Activated CD4-positive, alpha-beta T cell treated with anti-CD3 and anti-CD28 coated beads, Interleukin-2, amount 10 ng/mL, durations not matched to agents 24 days and 14 days (primary cell): ENCODE measurements around the gene ARSH. TPM values are rescaled to one million over a fixed set of nuclear protein-coding genes. Genes with fewer than 3 reads are reported as not detected.

Experiments used
- DNase-seq: peaks from one replicate; pipeline ENCODE4 v3.0.0; 2022
- H3K27ac Mint-ChIP-seq: one replicate; pipeline ENCODE4 v1.8.0; 2022; ENCODE audit warnings: mild to moderate bottlenecking, mixed read lengths
- H3K27me3 Mint-ChIP-seq: one replicate; pipeline ENCODE4 v1.8.0; 2022; ENCODE audit warnings: mixed read lengths
- H3K36me3 Mint-ChIP-seq: one replicate; pipeline ENCODE4 v1.8.0; 2022; ENCODE audit warnings: low read depth, mild to moderate bottlenecking, mixed read lengths
- H3K4me1 Mint-ChIP-seq: one replicate; pipeline ENCODE4 v1.8.0; 2021; ENCODE audit warnings: mixed read lengths
- H3K4me3 Mint-ChIP-seq: one replicate; pipeline ENCODE4 v1.8.0; 2022; ENCODE audit warnings: mild to moderate bottlenecking, moderate library complexity, mixed read lengths
- H3K9me3 Mint-ChIP-seq: one replicate; pipeline ENCODE4 v1.8.0; 2021; ENCODE audit warnings: mixed read lengths
- intact Hi-C: fragments of 100-400 bp; cut with micrococcal nuclease; formaldehyde crosslinking; loops from one replicate; pipeline ENCODE4 v1.15.1; 2023
- total RNA-seq: library from RNA; stranded (reverse); gene quantifications from 2 replicates; pipeline ENCODE4 v1.2.3, GENCODE V29; 2022

The ARSH gene
- total RNA-seq, 1 donor from 2014 or later, result not detected

GRCh38 chrX:3066555-3066954 is 60.2 kb downstream of the ARSH start:
- intact Hi-C loops, result no loop called here
- no peaks in the 10 kb centered on the region for H3K9me3 Mint-ChIP-seq
- DNase-seq, result no peak
- no peak overlapping the region for H3K27ac Mint-ChIP-seq
- H3K36me3 Mint-ChIP-seq, result no peaks in the 10 kb centered on the region
- H3K27me3 Mint-ChIP-seq, result no peaks in the 10 kb centered on the region
- no peaks in the 10 kb centered on the region for H3K4me1 Mint-ChIP-seq
- H3K4me3 Mint-ChIP-seq, result no peak overlapping the region

- intact Hi-C loops, result no loop called here
- no peaks in the 10 kb centered on the region for H3K4me1 Mint-ChIP-seq
- no peak for DNase-seq
Measured at GRCh38 chrX:3075959-3076358, 69.6 kb downstream of the ARSH start.

GRCh38 chrX:3076416-3076991 is 70.2 kb downstream of the ARSH start:
- Mint-ChIP-seq H3K36me3 (no peaks in the 10 kb centered on the region), H3K27ac (no peak overlapping the region), H3K4me3 (no peak overlapping the region), H3K27me3 (peaks cover 3% of the 10 kb centered on the region), H3K4me1 (no peaks in the 10 kb centered on the region), H3K9me3 (peaks cover 3% of the 10 kb centered on the region)
- intact Hi-C loops, result no loop called here
- DNase-seq, result no peak

More at GRCh38 chrX:3075959-3076358, 69.6 kb downstream of the ARSH start:
- Mint-ChIP-seq H3K36me3 (no peaks in the 10 kb centered on the region), H3K27me3 (peaks cover 3% of the 10 kb centered on the region), H3K4me3 (no peak overlapping the region), H3K9me3 (peaks cover 3% of the 10 kb centered on the region), H3K27ac (no peak overlapping the region)

Other genes starting within 250 kb of the ARSH start
- gene GYG2, start 177.6 kb upstream of the ARSH start, total RNA-seq, result not detected in 2 replicates
- 1.2 and 1.8 TPM in 2 replicates for gene ARSD, start 77.2 kb upstream of the ARSH start, total RNA-seq
- gene ARSF, start 34.9 kb downstream of the ARSH start, total RNA-seq, result not detected in 2 replicates